GM12872 (cell line): ENCODE measurements around the gene SLC22A23.

ENCODE experiments used
- TF ChIP-seq, protein P1 (sequence below): IDR thresholded peaks from 3 replicates; pipeline ENCODE4 v1.5.1; 2011; ENCODE audit warnings: low read depth, mild to moderate bottlenecking, low read length, moderate library complexity; ENCODE audit not compliant: insufficient read depth

SLC22A23 gene

GRCh38 chr6:3372912-3373554, 83.8 kb downstream of the SLC22A23 start:
- TF ChIP-seq, protein P1, sequence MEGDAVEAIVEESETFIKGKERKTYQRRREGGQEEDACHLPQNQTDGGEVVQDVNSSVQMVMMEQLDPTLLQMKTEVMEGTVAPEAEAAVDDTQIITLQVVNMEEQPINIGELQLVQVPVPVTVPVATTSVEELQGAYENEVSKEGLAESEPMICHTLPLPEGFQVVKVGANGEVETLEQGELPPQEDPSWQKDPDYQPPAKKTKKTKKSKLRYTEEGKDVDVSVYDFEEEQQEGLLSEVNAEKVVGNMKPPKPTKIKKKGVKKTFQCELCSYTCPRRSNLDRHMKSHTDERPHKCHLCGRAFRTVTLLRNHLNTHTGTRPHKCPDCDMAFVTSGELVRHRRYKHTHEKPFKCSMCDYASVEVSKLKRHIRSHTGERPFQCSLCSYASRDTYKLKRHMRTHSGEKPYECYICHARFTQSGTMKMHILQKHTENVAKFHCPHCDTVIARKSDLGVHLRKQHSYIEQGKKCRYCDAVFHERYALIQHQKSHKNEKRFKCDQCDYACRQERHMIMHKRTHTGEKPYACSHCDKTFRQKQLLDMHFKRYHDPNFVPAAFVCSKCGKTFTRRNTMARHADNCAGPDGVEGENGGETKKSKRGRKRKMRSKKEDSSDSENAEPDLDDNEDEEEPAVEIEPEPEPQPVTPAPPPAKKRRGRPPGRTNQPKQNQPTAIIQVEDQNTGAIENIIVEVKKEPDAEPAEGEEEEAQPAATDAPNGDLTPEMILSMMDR, result no peak

GRCh38 chr6:3372184-3372846, 84.5 kb downstream of the SLC22A23 start:
- TF ChIP-seq, protein P1, result no peak

DNA sequence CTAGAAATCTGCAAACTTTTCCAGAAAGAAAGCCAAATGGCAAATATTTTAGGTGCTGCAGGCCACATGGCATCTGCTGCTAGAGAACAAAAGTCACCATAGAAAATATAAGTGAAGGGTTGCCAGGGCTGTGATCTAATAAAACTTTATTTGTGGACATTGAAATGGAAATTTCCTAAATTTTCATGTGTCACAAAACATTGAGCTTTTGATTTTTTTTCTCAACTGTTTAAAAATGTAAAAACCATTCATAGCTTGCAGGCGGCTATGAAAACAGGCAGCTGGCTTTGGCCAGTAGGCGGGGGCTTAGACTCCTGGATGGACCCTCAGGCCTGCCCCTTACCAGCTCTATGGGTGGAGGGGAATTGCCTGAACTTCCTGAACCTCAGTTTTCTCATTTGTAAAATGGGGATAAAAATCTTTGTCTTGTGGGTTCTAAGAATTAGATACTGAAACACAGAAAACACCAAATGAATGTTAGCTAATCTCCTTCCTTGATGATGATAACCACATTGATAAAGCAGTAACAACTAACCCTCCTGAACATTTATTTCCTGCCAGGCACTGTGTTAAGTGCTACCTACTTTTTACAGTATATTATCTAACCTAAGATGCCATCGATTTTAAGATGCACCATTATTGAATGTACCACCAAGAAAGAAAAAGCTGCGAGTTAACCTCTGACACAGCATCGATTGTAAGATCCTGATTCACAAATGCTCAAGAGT, 85.5 kb downstream of the SLC22A23 start:
- TF ChIP-seq, protein P1, result no peak

GRCh38 chr6:3370361-3371221, 86.3 kb downstream of the SLC22A23 start:
- TF ChIP-seq, protein P1, result no peak

DNA sequence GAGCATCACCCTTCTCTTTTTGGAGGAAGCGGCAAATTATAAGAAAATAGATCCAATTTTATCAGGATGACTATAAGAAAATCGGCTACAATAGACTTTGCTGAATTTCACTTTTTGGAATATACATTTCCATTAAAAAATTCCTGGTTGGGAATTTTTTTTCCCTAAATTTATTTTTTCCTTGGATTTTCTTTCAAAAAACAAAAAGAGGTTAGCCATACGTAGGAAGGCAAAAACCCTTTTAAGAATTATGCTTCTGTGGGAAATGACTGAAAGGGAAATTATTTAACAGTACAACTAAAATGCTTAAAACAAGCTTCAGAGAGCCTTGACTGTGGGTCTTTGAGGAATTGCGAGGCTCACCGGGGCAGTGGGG, 86.9 kb downstream of the SLC22A23 start:
- TF ChIP-seq, protein P1, result no peak

DNA sequence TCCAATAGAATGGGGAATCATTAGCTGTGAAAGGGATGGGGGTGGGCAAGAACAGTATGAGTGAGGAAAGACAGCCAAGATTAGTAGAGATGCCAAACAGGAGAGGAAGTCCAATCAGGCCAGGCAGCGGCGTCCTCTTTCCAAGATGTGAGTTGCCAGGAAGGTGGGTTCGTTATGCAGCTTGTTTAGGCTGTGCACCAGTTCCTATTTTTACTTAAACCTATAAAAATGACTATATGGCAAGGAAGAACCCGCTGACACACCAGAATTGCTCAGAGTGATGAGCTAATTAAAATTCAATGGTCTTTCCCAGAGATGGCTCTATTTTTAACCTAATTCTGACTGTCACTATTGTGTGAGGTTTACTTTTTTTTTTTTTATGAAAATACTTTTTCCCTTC, 88.2 kb downstream of the SLC22A23 start:
- TF ChIP-seq, protein P1, result no peak

DNA sequence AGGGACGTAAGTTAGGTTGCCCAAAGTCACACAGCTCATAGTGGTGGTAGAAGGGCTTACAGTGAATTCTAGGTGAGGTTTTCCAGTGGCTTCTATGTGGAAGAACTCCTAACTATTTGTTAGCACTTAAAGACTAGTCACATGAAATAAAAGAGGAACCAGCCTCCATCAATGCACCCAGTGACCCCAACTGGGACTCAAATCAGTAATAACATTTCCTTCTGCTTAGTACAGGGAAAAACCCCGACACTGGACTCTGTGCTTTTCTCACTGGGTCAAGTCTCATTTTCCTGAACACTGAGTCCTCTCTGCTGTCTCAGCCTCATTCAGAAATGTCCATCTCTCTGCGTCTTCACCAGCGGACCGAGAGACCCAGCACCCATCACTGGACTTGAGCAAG, 89.2 kb downstream of the SLC22A23 start:
- TF ChIP-seq, protein P1, result no peak
